ENCODE results near the gene CTXND1. TPM values are rescaled to one million over a fixed set of nuclear protein-coding genes. Genes with fewer than 3 reads are reported as not detected.

The CTXND1 gene
- total and polyA plus RNA-seq, 2 of the 13 experiments (the other 11 are each of a cell fraction or from before 2014, with no cell fraction given): 1.2 to 2.1 TPM

DNA sequence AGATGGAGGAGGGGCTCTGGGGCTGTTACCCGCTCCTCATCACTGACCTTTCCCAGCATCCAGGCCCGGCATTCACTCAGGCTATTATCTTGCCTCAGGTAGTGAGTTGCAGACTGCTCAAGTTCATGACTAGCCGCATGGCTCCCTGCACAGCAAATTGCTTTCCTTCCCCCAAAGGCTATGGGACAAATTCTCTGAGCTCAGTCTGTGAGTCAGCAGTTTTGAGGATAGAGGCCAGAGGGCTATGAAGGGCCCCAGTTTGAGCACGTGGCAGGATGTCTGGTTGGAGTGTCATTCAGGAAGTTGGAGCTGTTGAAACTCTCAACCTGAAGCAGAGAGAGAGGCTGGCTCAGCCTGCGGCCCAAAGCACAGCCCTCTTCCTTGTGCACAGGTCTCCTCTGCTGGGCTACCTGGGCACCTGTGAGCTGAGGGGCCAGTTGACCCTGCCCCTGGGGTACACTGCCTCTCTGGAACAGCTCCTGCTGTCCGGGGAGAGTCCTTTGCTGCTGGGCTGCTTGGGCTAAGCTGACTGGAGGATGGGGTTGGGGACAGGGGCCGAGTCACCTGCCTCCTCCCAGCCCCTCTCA, 91.3 kb downstream of the CTXND1 start (continued):
- TF ChIP-seq HNF4G (IDR thresholded peaks at IDR 0.05; ENCODE audit: borderline replicate concordance, low read depth, low read length) (no peak), HNF4G (CRISPR knock-in tag; IDR thresholded peaks at IDR 0.05; ENCODE audit: borderline replicate concordance, low read depth) (no peak; the same call in 1 of the 2 replicates), ZNF878 (CRISPR knock-in tag; IDR thresholded peaks at IDR 0.05) (peak; percentile 86), ZNF34 (CRISPR knock-in tag; IDR thresholded peaks at IDR 0.05; ENCODE audit: borderline replicate concordance) (no peak), TGIF2 (CRISPR knock-in tag; IDR thresholded peaks at IDR 0.05) (peak; percentile 88), ZNF547 (CRISPR knock-in tag; IDR thresholded peaks at IDR 0.05) (0 out of 2 replicates have a peak, but pooled peaks have one; percentile 24), ZNF225 (CRISPR knock-in tag; IDR thresholded peaks at IDR 0.05) (no peak), MXD4 (CRISPR knock-in tag; IDR thresholded peaks at IDR 0.05) (peak; percentile 84), ZFP37 (CRISPR knock-in tag; IDR thresholded peaks at IDR 0.05; ENCODE audit: borderline replicate concordance) (peak; percentile 71; the same call in 1 of the 2 replicates), ZNF292 (CRISPR knock-in tag; IDR thresholded peaks at IDR 0.05; ENCODE audit: borderline replicate concordance, low read depth) (peak; percentile 72; the same call in 1 of the 2 replicates), NR2F6 (IDR thresholded peaks at IDR 0.05) (peak; percentile 47), NR2F6 (CRISPR knock-in tag; IDR thresholded peaks at IDR 0.05) (peak; percentile 79), ZIK1 (CRISPR knock-in tag; IDR thresholded peaks at IDR 0.05; ENCODE audit: borderline replicate concordance, low read depth) (peak; percentile 67; the same call in 1 of the 2 replicates), ZFYVE20 (CRISPR knock-in tag; IDR thresholded peaks at IDR 0.05; ENCODE audit: borderline replicate concordance, low read depth) (no peak), BHLHE40 (IDR thresholded peaks at IDR 0.05; ENCODE audit: low read length) (peak; percentile 65), KDM3A (CRISPR knock-in tag; IDR thresholded peaks at IDR 0.05; ENCODE audit: low read depth) (peak; percentile 68; the same call in 1 of the 2 replicates), MIXL1 (CRISPR knock-in tag; IDR thresholded peaks at IDR 0.05) (0 out of 2 replicates have a peak, but pooled peaks have one; percentile 37)
- TF ChIP-seq, protein P1, sequence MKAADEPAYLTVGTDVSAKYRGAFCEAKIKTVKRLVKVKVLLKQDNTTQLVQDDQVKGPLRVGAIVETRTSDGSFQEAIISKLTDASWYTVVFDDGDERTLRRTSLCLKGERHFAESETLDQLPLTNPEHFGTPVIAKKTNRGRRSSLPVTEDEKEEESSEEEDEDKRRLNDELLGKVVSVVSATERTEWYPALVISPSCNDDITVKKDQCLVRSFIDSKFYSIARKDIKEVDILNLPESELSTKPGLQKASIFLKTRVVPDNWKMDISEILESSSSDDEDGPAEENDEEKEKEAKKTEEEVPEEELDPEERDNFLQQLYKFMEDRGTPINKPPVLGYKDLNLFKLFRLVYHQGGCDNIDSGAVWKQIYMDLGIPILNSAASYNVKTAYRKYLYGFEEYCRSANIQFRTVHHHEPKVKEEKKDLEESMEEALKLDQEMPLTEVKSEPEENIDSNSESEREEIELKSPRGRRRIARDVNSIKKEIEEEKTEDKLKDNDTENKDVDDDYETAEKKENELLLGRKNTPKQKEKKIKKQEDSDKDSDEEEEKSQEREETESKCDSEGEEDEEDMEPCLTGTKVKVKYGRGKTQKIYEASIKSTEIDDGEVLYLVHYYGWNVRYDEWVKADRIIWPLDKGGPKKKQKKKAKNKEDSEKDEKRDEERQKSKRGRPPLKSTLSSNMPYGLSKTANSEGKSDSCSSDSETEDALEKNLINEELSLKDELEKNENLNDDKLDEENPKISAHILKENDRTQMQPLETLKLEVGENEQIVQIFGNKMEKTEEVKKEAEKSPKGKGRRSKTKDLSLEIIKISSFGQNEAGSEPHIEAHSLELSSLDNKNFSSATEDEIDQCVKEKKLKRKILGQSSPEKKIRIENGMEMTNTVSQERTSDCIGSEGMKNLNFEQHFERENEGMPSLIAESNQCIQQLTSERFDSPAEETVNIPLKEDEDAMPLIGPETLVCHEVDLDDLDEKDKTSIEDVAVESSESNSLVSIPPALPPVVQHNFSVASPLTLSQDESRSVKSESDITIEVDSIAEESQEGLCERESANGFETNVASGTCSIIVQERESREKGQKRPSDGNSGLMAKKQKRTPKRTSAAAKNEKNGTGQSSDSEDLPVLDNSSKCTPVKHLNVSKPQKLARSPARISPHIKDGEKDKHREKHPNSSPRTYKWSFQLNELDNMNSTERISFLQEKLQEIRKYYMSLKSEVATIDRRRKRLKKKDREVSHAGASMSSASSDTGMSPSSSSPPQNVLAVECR (CRISPR knock-in tag; IDR thresholded peaks at IDR 0.05; ENCODE audit: borderline replicate concordance): peak; percentile 81; the same call in 1 of the 2 replicates
- TF ChIP-seq, protein P2, sequence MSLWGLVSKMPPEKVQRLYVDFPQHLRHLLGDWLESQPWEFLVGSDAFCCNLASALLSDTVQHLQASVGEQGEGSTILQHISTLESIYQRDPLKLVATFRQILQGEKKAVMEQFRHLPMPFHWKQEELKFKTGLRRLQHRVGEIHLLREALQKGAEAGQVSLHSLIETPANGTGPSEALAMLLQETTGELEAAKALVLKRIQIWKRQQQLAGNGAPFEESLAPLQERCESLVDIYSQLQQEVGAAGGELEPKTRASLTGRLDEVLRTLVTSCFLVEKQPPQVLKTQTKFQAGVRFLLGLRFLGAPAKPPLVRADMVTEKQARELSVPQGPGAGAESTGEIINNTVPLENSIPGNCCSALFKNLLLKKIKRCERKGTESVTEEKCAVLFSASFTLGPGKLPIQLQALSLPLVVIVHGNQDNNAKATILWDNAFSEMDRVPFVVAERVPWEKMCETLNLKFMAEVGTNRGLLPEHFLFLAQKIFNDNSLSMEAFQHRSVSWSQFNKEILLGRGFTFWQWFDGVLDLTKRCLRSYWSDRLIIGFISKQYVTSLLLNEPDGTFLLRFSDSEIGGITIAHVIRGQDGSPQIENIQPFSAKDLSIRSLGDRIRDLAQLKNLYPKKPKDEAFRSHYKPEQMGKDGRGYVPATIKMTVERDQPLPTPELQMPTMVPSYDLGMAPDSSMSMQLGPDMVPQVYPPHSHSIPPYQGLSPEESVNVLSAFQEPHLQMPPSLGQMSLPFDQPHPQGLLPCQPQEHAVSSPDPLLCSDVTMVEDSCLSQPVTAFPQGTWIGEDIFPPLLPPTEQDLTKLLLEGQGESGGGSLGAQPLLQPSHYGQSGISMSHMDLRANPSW (CRISPR knock-in tag; IDR thresholded peaks at IDR 0.05; ENCODE audit: borderline replicate concordance): 0 out of 2 replicates have a peak, but pooled peaks have one; percentile 36
- TF ChIP-seq, protein P3, sequence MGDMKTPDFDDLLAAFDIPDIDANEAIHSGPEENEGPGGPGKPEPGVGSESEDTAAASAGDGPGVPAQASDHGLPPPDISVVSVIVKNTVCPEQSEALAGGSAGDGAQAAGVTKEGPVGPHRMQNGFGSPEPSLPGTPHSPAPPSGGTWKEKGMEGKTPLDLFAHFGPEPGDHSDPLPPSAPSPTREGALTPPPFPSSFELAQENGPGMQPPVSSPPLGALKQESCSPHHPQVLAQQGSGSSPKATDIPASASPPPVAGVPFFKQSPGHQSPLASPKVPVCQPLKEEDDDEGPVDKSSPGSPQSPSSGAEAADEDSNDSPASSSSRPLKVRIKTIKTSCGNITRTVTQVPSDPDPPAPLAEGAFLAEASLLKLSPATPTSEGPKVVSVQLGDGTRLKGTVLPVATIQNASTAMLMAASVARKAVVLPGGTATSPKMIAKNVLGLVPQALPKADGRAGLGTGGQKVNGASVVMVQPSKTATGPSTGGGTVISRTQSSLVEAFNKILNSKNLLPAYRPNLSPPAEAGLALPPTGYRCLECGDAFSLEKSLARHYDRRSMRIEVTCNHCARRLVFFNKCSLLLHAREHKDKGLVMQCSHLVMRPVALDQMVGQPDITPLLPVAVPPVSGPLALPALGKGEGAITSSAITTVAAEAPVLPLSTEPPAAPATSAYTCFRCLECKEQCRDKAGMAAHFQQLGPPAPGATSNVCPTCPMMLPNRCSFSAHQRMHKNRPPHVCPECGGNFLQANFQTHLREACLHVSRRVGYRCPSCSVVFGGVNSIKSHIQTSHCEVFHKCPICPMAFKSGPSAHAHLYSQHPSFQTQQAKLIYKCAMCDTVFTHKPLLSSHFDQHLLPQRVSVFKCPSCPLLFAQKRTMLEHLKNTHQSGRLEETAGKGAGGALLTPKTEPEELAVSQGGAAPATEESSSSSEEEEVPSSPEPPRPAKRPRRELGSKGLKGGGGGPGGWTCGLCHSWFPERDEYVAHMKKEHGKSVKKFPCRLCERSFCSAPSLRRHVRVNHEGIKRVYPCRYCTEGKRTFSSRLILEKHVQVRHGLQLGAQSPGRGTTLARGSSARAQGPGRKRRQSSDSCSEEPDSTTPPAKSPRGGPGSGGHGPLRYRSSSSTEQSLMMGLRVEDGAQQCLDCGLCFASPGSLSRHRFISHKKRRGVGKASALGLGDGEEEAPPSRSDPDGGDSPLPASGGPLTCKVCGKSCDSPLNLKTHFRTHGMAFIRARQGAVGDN (CRISPR knock-in tag; IDR thresholded peaks at IDR 0.05): peak; percentile 97

Measured in HepG2 (cell line).